AG09309 (cell line): ENCODE results near the gene ITGA11.

ENCODE experiments used
- DNase-seq: peaks from one replicate; pipeline ENCODE4 v3.0.0-alpha.2; 2010; ENCODE audit warnings: low read depth
- H3K4me3 ChIP-seq: 2 replicates; pipeline ENCODE4 v1.5.1; 2011; ENCODE audit warnings: mild to moderate bottlenecking, low read depth, low read length, moderate library complexity; ENCODE audit not compliant: control insufficient read depth
- TF ChIP-seq, protein P1 (sequence below): IDR thresholded peaks from 2 replicates; pipeline ENCODE4 v1.5.1; 2011; ENCODE audit warnings: mild to moderate bottlenecking, low read depth, low read length, inconsistent platforms; ENCODE audit not compliant: insufficient read depth, control insufficient read depth; ENCODE audit errors: missing control alignments

Gene ITGA11

DNA sequence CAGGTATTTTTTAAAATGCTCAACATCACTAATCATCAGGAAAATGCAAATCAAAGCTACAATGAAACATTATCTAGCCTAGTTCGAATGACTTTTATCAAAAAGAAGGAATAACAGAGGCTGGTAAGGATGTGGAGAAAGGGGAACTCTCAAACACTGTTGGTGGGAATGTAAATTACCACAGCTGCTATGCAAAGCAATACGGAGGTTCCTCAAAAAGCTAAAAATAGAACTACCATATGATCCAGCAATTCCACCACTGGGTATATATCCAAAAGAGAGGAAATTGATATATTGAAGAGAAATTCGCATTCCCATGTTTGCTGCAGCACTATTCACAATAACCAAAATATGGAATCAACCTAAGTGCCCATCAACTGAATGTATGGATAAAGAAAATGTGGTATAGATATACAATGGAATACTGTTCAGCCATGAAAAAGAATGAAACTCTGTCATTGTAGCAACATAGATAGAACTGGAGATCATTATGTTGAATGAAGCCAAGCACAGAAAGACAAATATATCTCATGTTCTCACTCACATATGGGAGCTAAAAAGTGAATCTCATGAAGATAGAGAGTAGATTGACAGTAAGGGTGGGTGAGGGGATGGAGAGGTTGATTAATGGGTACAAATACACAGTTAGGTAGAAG lies 182.8 kb downstream of the ITGA11 start:
- TF ChIP-seq, protein P1, sequence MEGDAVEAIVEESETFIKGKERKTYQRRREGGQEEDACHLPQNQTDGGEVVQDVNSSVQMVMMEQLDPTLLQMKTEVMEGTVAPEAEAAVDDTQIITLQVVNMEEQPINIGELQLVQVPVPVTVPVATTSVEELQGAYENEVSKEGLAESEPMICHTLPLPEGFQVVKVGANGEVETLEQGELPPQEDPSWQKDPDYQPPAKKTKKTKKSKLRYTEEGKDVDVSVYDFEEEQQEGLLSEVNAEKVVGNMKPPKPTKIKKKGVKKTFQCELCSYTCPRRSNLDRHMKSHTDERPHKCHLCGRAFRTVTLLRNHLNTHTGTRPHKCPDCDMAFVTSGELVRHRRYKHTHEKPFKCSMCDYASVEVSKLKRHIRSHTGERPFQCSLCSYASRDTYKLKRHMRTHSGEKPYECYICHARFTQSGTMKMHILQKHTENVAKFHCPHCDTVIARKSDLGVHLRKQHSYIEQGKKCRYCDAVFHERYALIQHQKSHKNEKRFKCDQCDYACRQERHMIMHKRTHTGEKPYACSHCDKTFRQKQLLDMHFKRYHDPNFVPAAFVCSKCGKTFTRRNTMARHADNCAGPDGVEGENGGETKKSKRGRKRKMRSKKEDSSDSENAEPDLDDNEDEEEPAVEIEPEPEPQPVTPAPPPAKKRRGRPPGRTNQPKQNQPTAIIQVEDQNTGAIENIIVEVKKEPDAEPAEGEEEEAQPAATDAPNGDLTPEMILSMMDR, result no peak
- DNase-seq, result no peak
- no peak overlapping the region for H3K4me3 ChIP-seq
